Bronchial epithelial cell (primary cell): ENCODE measurements around the gene C11orf68. TPM values are rescaled to one million over a fixed set of nuclear protein-coding genes. Genes with fewer than 3 reads are reported as not detected.

Source experiments
- DNase-seq: peaks from one replicate; pipeline ENCODE4 v3.0.0-alpha.2; 2010; ENCODE audit warnings: low read depth
- FAIRE-seq: peaks from 2 replicates; lab custom pipeline; 2011; peaks lifted over from hg19 to GRCh38; lab: Jason Lieb, UNC
- H3K27me3 ChIP-seq: 2 replicates; pipeline ENCODE4 v1.5.1; 2011; ENCODE audit warnings: low read length; ENCODE audit not compliant: control insufficient read depth, insufficient read depth
- H3K36me3 ChIP-seq: 2 replicates; pipeline ENCODE4 v1.5.1; 2011; ENCODE audit warnings: low read length; ENCODE audit not compliant: control insufficient read depth, insufficient read depth
- H3K4me3 ChIP-seq: 2 replicates; pipeline ENCODE4 v1.5.1; 2011; ENCODE audit warnings: mild to moderate bottlenecking, low read depth, low read length, control low read depth
- total RNA-seq: library from RNA; depleted of rRNA; stranded (reverse); fragments of >200 nt; gene quantifications from 2 replicates; pipeline ENCODE4 v1.2.1, GENCODE V29; 2014
- TF ChIP-seq, protein P1 (sequence below): IDR thresholded peaks from 2 replicates; pipeline ENCODE4 v1.5.1; 2011; ENCODE audit warnings: mild to moderate bottlenecking, moderate library complexity, low read length, control low read depth, inconsistent platforms; ENCODE audit not compliant: insufficient read depth, severe bottlenecking

Gene C11orf68
- total RNA-seq, 1 donor from 2014 or later, result 8.4 TPM

DNA sequence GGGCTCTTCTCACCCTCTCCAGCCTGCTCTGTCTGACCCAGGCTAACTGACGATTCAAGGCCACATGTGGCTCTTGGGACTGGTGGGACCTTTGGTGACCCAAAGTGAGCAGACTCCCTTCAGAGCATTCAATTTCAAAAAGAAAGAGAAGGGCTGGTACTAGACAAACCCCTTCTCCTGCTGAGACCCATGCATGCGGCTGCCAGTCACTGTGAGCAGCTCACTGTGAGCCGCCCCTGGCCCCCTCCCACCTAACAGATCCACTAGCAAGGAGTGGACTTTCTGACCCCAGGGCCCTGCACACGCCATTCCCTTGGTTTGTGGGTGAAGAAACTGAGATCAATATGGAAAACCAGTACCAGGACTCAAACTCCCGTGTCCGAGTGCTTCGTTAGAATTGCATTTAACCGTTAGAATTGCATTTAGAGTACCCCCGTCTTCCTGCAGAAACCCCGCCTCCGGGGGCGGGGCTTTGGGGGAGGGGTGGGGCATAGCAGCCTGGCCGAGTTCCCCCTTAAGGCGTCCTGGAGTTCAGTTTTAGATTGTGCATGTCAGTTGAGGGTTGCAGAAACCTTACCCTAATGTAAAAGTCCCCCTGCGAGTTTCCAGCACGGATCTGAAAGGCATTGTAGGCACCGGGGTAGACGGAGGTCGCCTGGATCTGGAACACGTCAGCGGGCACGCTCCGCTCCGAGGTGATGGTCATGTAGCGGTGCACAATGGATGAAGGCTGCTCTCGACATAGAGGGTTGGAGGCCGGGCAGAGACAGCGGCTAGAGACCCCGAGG is 51.4 kb downstream of the C11orf68 start:
- FAIRE-seq, result no peak
- DNase-seq, result no peak
- TF ChIP-seq, protein P1, sequence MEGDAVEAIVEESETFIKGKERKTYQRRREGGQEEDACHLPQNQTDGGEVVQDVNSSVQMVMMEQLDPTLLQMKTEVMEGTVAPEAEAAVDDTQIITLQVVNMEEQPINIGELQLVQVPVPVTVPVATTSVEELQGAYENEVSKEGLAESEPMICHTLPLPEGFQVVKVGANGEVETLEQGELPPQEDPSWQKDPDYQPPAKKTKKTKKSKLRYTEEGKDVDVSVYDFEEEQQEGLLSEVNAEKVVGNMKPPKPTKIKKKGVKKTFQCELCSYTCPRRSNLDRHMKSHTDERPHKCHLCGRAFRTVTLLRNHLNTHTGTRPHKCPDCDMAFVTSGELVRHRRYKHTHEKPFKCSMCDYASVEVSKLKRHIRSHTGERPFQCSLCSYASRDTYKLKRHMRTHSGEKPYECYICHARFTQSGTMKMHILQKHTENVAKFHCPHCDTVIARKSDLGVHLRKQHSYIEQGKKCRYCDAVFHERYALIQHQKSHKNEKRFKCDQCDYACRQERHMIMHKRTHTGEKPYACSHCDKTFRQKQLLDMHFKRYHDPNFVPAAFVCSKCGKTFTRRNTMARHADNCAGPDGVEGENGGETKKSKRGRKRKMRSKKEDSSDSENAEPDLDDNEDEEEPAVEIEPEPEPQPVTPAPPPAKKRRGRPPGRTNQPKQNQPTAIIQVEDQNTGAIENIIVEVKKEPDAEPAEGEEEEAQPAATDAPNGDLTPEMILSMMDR, result no peak
- Histone ChIP-seq H3K4me3 (no peak overlapping the region), H3K27me3 (no peaks in the 10 kb centered on the region), H3K36me3 (peaks cover 32% of the 10 kb centered on the region)

Other genes starting within 250 kb of the C11orf68 start
- 34.8 and 37.6 TPM in 2 replicates for gene KAT5, start 206.8 kb downstream of the C11orf68 start, total RNA-seq
- gene RNASEH2C, start 198.3 kb downstream of the C11orf68 start, total RNA-seq, result 19.8 and 21.1 TPM in 2 replicates
- gene AP5B1, start 138.1 kb downstream of the C11orf68 start, total RNA-seq, result 6.1 and 8.4 TPM in 2 replicates
- gene OVOL1, start 132.0 kb downstream of the C11orf68 start, total RNA-seq, result 6.3 and 17.8 TPM in 2 replicates
- gene SNX32, start 85.1 kb downstream of the C11orf68 start, total RNA-seq, result under 0.01 TPM in 1 of 2 replicates, not detected in the other
- gene CFL1, start 60.9 kb downstream of the C11orf68 start, total RNA-seq, result 764 and 971 TPM in 2 replicates
- gene MUS81, start 58.6 kb downstream of the C11orf68 start, total RNA-seq, result 58.4 and 63.8 TPM in 2 replicates
- 2.9 and 5.6 TPM in 2 replicates for gene EFEMP2, start 46.3 kb downstream of the C11orf68 start, total RNA-seq
- gene CTSW, start 39.2 kb downstream of the C11orf68 start, total RNA-seq, result not detected in 2 replicates
- 103 and 157 TPM in 2 replicates for gene FIBP, start 30.6 kb downstream of the C11orf68 start, total RNA-seq
- gene CCDC85B, start 28.4 kb downstream of the C11orf68 start, total RNA-seq, result 19.6 and 29.7 TPM in 2 replicates
- 2.6 and 3.1 TPM in 2 replicates for gene FOSL1, start 18.7 kb downstream of the C11orf68 start, total RNA-seq
- gene DRAP1, start 364 bp upstream of the C11orf68 start, total RNA-seq, result 176 and 429 TPM in 2 replicates
- gene TSGA10IP, start 26.4 kb upstream of the C11orf68 start, total RNA-seq, result under 0.01 TPM in 1 of 2 replicates, not detected in the other
- 32.4 and 51.7 TPM in 2 replicates for gene SART1, start 42.7 kb upstream of the C11orf68 start, total RNA-seq
- gene EIF1AD, start 83.1 kb upstream of the C11orf68 start, total RNA-seq, result 39.7 and 44.5 TPM in 2 replicates
- gene BANF1, start 83.4 kb upstream of the C11orf68 start, total RNA-seq, result 8.4 and 14.0 TPM in 2 replicates
- 3.9 and 4.4 TPM in 2 replicates for gene CST6, start 92.9 kb upstream of the C11orf68 start, total RNA-seq
- 0.26 TPM in 1 of 2 replicates, not detected in the other for gene CATSPER1, start 107.4 kb upstream of the C11orf68 start, total RNA-seq
- not detected in 2 replicates for gene GAL3ST3, start 130.1 kb upstream of the C11orf68 start, total RNA-seq
- gene SF3B2, start 133.3 kb upstream of the C11orf68 start, total RNA-seq, result 88.2 and 91.0 TPM in 2 replicates
- 6.8 and 7.0 TPM in 2 replicates for gene PACS1, start 151.2 kb upstream of the C11orf68 start, total RNA-seq